HG02943 (cell line): ENCODE results near the gene CHD5.
"Not testable (repeated sequence)": the region's sequence is repeated elsewhere in the genome, so short reads cannot be mapped to it uniquely, and the experiment has no call there.

Source experiments
- ATAC-seq: cut with Tn5 transposase; IDR thresholded peaks from one replicate; pipeline ENCODE4 v1.9.1; 2021; ENCODE audit warnings: mild to moderate bottlenecking, low read depth, moderate library complexity; ENCODE audit not compliant: unreplicated experiment

CHD5 gene

GRCh38 chr1:6074192-6074901 is 105.8 kb downstream of the CHD5 start:
- ATAC-seq: no peak

DNA sequence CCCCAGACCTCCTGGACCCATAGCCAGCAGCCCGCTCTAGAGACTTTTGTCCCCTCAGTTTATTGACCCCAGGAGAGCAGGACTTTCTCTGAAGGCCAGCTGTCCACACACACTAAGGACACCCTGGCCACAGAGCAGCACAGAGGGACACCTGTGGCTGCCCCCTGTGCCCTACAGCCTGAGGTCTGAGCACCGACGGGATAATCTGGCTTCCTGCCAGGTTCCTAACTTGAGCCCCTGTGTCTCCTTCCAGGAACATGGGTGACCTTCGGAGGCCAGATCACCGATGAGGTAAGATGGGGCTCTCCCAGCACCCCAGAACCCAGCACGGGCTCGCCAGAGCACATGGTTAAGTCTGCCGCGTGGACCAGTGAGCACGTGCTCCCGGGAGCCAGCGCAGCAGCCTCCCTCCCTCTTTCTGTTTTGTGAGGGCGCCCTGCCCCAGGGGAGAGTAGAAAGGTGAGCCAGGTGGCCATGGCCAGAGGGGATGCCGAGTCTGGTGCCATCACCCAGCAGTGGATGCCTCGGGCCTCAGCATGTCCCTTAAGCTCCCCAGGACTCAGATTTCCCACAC is 106.6 kb downstream of the CHD5 start:
- no peak for ATAC-seq

DNA sequence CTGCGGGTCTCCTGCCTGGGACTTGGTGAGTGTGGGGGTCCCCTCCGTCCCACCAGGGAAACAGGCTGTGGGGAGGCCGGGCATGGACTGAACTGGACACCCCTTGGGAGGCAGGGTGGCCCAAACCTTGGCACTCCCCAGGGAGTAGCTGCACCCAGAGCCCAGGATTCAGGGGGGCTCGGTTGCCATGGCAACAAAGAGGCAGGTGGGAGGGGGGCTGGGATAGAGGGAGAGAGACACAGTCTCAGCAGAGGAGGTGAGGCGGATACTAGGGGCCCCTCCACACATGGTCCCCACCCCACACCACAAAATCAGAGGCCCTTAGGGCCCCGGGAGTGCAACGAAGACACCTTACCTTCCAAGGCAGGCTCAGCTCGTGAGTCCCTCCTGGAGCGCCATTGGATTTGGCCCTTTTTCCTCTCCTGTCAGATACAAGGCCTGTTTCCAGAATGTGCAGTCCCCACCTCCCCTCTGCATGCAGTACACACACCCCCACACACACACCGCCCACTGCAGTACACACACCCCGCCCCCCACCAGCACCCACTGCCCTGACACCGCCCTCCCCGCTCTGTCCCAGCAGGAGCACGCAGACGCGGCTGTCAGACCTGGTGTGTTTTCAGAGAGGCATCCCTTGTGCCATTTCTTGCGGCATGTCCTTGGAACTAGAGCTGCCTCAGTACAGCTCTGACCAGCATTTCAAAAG is 107.2 kb downstream of the CHD5 start:
- no peak for ATAC-seq

- ATAC-seq: no peak
Observed at GRCh38 chr1:6071219-6071618, 108.9 kb downstream of the CHD5 start.

- ATAC-seq: no peak
Observed at GRCh38 chr1:6070450-6070974, 109.6 kb downstream of the CHD5 start.

- ATAC-seq: no peak
Observed at GRCh38 chr1:6069573-6069972, 110.5 kb downstream of the CHD5 start.

GRCh38 chr1:6068932-6069331 is 111.2 kb downstream of the CHD5 start:
- no peak for ATAC-seq

- no peak for ATAC-seq
Observed at GRCh38 chr1:6068073-6068472, 112.0 kb downstream of the CHD5 start.

DNA sequence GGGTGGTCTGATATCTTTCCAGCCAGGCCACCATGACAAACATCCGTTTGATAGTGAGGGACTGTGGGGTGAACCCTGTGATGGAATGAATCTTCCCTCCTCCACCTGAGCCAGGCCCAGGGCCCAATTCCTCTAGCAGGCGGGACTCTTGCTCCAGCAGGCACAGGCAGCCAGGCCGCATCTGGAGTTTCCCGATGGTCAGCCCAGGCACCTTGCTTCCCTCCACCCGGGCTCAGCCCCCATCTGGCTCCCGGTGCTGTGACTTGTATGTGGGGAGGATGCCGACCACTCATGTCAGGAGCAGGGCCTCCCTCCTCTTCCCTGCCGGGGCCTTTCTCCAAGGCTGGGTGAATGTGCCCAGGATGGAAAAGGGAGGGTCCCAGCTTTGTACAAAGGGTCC is 113.4 kb downstream of the CHD5 start:
- ATAC-seq: no peak

- ATAC-seq: no peak
Observed at GRCh38 chr1:6065093-6065858, 114.8 kb downstream of the CHD5 start.

DNA sequence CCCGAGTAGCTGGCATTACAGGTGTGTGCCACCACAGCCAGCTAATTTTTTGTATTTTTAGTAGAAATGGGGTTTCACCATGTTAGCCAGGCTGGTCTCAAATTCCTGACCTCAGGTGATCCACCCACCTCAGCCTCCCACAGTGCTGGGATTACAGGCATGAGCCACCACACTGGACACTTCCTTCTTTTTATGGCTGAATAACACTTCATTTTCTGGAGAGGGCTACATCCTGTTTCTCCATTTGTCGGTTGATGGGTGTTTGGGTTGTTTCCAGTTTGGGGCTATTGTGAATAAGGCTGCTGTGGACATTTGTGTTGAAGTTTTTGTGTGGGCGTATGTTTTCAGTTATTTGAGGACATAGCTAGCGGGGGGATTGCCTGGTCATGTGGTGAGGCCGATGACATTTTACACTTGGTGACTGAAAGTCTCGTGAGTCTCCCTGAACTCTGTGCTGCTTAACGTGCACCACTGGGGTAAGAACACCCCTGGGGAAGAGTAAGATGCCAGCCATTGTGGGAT is 116.5 kb downstream of the CHD5 start:
- ATAC-seq: not testable (repeated sequence)

GRCh38 chr1:6062670-6063069 is 117.5 kb downstream of the CHD5 start:
- no peak for ATAC-seq

GRCh38 chr1:6059866-6060265 is 120.3 kb downstream of the CHD5 start:
- ATAC-seq: no peak

GRCh38 chr1:6057170-6057845 is 122.8 kb downstream of the CHD5 start:
- no peak for ATAC-seq

DNA sequence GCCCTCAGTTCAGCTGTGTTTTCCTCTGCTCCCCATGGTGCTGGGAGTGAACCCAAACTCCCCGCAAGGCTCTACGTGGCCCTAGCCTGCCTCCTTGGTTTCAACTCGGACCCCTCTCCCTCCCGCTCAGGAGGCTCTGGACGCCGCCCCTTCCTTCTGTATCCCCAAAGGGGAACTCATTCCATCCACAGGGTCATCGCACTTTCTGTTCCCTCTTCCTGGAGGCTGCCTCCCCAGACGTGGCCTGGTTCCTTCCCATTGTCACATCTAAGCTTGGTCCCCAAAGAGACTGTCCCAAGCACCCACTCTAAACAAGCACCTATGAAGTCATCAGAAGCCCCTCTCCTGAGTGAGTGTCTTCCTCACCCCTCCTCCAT is 123.6 kb downstream of the CHD5 start:
- ATAC-seq: no peak

- ATAC-seq: no peak
Observed at GRCh38 chr1:6054596-6054995, 125.5 kb downstream of the CHD5 start.

DNA sequence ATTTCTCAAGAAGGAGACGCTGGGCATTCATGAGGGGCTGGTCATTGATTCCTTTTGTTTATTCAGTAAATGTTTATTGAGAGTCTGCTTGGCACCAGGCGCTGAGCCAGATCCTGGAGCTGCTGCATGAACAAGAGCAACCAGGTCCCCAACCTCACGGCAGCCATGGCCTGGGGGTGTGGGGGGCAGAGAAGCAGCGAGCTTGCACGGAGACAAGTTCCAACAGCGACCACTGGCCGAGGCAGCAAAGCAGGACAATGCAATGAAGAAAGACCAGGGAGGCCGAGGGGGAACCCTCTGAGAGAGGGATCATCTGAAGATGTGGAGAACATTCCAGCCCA is 126.9 kb downstream of the CHD5 start:
- ATAC-seq: no peak

GRCh38 chr1:6052543-6053205 is 127.4 kb downstream of the CHD5 start:
- ATAC-seq: no peak
